Glutamatergic neuron (in vitro differentiated cells): ENCODE data around the gene ROCK2. TPM values are rescaled to one million over a fixed set of nuclear protein-coding genes. Genes with fewer than 3 reads are reported as not detected.

ENCODE experiments used
- DNase-seq: peaks from one replicate; pipeline ENCODE4 v3.0.0; 2022
- H3K27ac Mint-ChIP-seq: one replicate; pipeline ENCODE4 v1.8.0; 2020; ENCODE audit warnings: mild to moderate bottlenecking, mixed read lengths, inconsistent platforms; ENCODE audit not compliant: unreplicated experiment
- H3K27me3 Mint-ChIP-seq: one replicate; pipeline ENCODE4 v1.8.0; 2020; ENCODE audit warnings: mild to moderate bottlenecking, moderate library complexity, mixed read lengths, inconsistent platforms; ENCODE audit not compliant: unreplicated experiment
- H3K36me3 Mint-ChIP-seq: one replicate; pipeline ENCODE4 v1.8.0; 2020; ENCODE audit warnings: mild to moderate bottlenecking, mixed read lengths, inconsistent platforms; ENCODE audit not compliant: unreplicated experiment
- H3K4me1 Mint-ChIP-seq: one replicate; pipeline ENCODE4 v1.8.0; 2020; ENCODE audit warnings: mild to moderate bottlenecking, low read depth, mixed read lengths, inconsistent platforms; ENCODE audit not compliant: unreplicated experiment
- H3K4me3 Mint-ChIP-seq: one replicate; pipeline ENCODE4 v1.8.0; 2020; ENCODE audit warnings: mild to moderate bottlenecking, mixed read lengths, inconsistent platforms; ENCODE audit not compliant: unreplicated experiment
- H3K9me3 Mint-ChIP-seq: one replicate; pipeline ENCODE4 v1.8.0; 2020; ENCODE audit warnings: mild to moderate bottlenecking, moderate library complexity, mixed read lengths, inconsistent platforms; ENCODE audit not compliant: unreplicated experiment
- CTCF ChIP-seq: fragments of 200-600 bp; sonication (generic); IDR thresholded peaks from one replicate; pipeline ENCODE4 v1.5.0; 2021; ENCODE audit not compliant: partially characterized antibody, unreplicated experiment
- total RNA-seq: library from RNA; stranded (reverse); fragmentation: NEBNext Ultra II Directional; extraction: Animal tissue kit (Norgen Biotek cat#: 25700); gene quantifications from one replicate; pipeline ENCODE4 v1.2.1, GENCODE V29; 2021; ENCODE audit not compliant: unreplicated experiment

The ROCK2 gene
- total RNA-seq, 1 donor from 2014 or later: 34.6 TPM

GRCh38 chr2:11325961-11326676 is 18.3 kb downstream of the ROCK2 start:
- no peak for TF ChIP-seq CTCF
- Mint-ChIP-seq H3K27me3 (no peaks in the 10 kb centered on the region), H3K36me3 (no peaks in the 10 kb centered on the region), H3K9me3 (no peaks in the 10 kb centered on the region), H3K4me1 (no peaks in the 10 kb centered on the region), H3K4me3 (no peak overlapping the region), H3K27ac (no peak overlapping the region)
- no peak for DNase-seq

- Mint-ChIP-seq H3K27me3 (no peaks in the 10 kb centered on the region), H3K27ac (no peak overlapping the region), H3K36me3 (no peaks in the 10 kb centered on the region), H3K4me3 (no peak overlapping the region), H3K4me1 (no peaks in the 10 kb centered on the region), H3K9me3 (no peaks in the 10 kb centered on the region)
- no peak for TF ChIP-seq CTCF
- DNase-seq: no peak
Observed at GRCh38 chr2:11321847-11322246, 22.6 kb downstream of the ROCK2 start.

GRCh38 chr2:11320698-11321492 is 23.5 kb downstream of the ROCK2 start:
- no peak for TF ChIP-seq CTCF
- Mint-ChIP-seq H3K9me3 (no peaks in the 10 kb centered on the region), H3K27me3 (no peaks in the 10 kb centered on the region), H3K4me1 (no peaks in the 10 kb centered on the region), H3K36me3 (no peaks in the 10 kb centered on the region), H3K27ac (no peak overlapping the region), H3K4me3 (no peak overlapping the region)
- no peak for DNase-seq

- no peak for DNase-seq
- no peaks in the 10 kb centered on the region for H3K27me3 Mint-ChIP-seq
- TF ChIP-seq CTCF: no peak
- H3K36me3 Mint-ChIP-seq: no peaks in the 10 kb centered on the region
- H3K4me1 Mint-ChIP-seq: no peaks in the 10 kb centered on the region
- no peak overlapping the region for H3K4me3 Mint-ChIP-seq
- no peak overlapping the region for H3K27ac Mint-ChIP-seq
- H3K9me3 Mint-ChIP-seq: no peaks in the 10 kb centered on the region
Observed at GRCh38 chr2:11319939-11320338, 24.5 kb downstream of the ROCK2 start.
